ENCODE data around the gene ZNF536.
"Not testable (repeated sequence)": the region's sequence is repeated elsewhere in the genome, so short reads cannot be mapped to it uniquely, and the experiment has no call there.

The ZNF536 gene

GRCh38 chr19:30448386-30449077 lies 76.3 kb downstream of the ZNF536 start:
- no peak for DNase-seq

GRCh38 chr19:30449078-30449590 lies 77.0 kb downstream of the ZNF536 start:
- DNase-seq = no peak

DNA sequence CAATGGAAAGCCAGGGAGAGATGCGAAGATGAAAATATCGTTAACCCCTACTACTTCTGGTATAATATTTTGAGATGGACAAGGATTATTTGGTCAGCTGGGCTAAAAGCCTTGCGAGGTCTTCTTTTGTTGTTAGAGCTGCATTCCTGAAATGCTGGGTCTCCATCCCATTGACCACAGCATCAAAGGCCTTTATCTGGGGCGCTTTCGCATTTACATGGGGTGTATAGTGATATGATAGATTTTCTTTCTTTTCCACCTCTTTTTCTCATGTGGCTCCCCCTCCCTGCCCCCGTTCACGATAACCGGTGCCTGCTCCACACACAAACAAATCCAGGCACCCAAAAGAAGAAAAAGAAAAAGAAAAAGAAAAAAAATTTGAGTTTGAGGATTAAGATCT lies 77.5 kb downstream of the ZNF536 start:
- DNase-seq = no peak

- peak; percentile 49 for DNase-seq
Observed at GRCh38 chr19:30450100-30450499, 77.9 kb downstream of the ZNF536 start.

DNA sequence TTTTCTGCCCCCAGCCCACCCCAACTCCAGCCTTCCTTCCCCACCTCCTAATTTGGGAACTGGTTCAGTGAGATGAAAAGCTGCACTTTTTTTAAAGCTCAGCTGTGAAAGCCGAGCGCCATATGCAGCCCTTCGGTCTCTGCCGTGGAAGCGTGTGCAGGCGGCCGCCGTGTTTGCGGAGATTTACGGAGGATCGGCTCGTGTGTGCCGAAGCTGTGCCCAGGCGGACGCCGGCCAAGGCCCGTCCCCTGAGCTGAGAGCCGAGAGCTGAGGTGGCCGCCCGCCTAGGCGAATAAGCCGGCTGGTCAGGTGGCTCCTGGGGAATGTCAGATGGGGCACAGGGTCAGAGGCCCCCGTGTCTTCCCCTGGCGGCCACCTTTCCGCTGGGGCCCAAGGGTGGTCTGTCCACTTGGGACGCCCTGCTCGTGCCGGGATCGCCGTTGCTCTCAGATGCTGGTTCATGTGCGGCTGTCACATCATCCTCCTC lies 78.7 kb downstream of the ZNF536 start:
- no peak for DNase-seq

GRCh38 chr19:30452931-30453330 lies 80.7 kb downstream of the ZNF536 start:
- no peak for DNase-seq

- DNase-seq = no peak
Observed at GRCh38 chr19:30453743-30454142, 81.6 kb downstream of the ZNF536 start.

DNA sequence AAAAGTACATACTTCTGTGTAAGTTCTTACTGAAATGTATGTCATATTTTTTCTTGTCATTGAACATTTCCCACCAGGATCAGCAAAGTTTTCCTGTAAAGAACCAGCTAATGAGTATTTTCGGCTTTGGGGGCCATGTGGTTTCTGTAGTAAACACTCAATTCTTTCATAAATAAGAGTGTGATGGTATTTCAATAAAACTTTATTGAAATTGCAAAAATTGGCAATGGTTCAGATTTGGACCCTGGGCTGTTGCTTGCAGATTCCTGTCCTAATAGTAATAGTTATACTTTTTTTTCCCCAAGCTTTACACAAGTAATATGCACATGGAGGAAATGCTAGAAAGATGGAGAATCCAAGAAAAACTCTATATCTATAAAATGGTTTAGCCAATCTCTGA lies 83.7 kb downstream of the ZNF536 start:
- DNase-seq = no peak

DNA sequence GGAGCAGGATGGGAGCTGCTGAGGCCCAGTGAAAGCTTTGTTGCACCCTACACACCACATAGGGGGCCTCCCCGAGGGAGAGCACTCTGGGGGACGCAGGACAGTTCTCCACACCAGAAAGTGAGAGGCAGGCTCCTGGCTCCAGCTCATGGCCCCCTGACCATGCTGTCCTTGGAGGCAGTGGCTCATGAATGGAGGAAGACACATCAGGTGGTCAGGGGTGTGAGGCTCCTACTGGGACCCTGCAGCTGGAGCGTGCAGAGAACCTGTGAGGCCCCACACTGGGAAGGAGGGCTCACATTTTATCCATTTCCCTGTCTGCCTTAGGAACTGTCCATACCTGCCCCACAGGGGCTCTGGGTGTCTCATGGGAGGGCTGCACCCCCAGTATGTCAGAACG lies 85.3 kb downstream of the ZNF536 start:
- DNase-seq = no peak

- no peak for DNase-seq
Observed at GRCh38 chr19:30459859-30460258, 87.7 kb downstream of the ZNF536 start.

DNA sequence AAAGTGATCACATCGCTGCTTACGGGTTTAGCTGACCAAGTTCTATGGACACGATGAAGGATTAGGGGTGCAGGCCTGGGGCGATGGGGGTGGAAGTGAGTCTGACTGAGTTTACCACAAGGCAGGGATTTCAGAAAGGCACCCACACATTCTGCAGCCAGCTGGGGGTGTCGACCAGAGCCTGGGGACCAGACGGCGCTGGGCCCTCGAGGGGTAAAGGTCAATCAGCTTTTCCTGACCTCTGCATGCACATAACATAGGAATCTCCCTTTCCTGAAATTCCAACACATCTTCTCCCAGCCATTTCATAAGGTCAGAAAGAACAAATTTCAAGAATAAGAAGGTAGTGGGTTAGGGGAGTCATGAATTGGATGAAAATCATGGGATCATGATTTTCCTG lies 92.0 kb downstream of the ZNF536 start:
- DNase-seq = no peak

- not testable (repeated sequence) for DNase-seq
Observed at GRCh38 chr19:30466598-30466997, 94.4 kb downstream of the ZNF536 start.

DNA sequence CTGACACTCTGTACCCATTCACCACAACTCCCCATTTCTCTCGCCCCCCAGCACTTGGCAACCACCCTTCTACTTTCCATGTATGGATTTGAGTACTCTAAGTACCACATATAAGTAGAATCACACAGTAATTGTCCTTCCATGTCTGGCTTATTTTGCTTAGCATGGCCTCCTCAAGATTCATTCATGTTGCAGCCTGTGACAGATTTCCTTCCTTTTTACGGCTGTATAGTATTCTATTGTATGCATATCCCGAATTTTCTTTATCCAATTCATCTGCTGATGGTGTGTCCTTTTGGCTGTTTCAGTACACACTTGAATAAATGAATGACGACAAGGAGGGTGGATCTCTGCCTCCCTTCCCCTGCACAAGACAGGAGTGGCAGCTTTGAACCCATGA lies 95.1 kb downstream of the ZNF536 start:
- no peak for DNase-seq

DNA sequence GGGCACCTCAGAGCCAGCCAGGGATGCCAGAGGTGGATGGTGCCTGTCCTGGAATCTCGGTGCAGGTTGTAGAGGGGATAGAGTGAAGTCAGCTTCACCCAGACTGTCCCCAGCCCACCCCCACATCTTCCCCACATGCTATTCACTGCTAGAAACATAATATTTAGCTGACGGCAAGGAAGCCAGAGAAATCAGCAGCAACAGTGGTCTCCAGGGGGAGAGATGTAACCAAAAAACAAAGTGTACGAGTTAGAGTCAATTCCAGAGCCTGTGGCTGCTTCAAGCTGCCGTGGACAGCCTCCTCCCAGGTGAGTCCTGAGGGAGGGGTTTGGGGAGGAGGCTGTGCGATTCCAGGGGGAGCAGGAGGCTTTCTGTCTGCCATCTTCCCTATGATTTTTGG lies 97.6 kb downstream of the ZNF536 start:
- DNase-seq = no peak

- DNase-seq = no peak
Observed at GRCh38 chr19:30471441-30471840, 99.3 kb downstream of the ZNF536 start.

- no peak for DNase-seq
Observed at GRCh38 chr19:30473334-30473867, 101.2 kb downstream of the ZNF536 start.

GRCh38 chr19:30476997-30477396 lies 104.8 kb downstream of the ZNF536 start:
- DNase-seq = no peak

DNA sequence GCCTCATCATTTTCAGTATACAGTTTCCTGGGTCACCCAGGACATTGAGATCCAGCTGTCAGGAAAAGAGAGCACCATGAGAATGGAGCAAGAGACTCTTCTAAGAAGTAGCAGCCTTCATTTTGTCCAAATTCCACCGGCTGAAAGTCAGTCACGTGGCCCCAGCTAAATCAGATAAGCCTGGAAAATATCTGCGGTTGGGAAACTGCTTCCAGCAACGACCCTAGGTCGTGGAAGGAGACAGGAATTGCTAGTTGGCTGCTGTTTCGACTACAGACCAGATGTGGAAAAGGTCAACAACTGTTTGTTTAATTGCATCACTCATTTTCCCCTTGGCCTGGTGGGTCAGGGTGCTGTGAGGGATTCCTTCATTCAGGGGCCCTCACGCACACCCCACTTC lies 107.0 kb downstream of the ZNF536 start:
- DNase-seq = no peak

- DNase-seq = no peak
Observed at GRCh38 chr19:30480097-30480496, 107.9 kb downstream of the ZNF536 start.

GRCh38 chr19:30481063-30481462 lies 108.9 kb downstream of the ZNF536 start:
- no peak for DNase-seq

DNA sequence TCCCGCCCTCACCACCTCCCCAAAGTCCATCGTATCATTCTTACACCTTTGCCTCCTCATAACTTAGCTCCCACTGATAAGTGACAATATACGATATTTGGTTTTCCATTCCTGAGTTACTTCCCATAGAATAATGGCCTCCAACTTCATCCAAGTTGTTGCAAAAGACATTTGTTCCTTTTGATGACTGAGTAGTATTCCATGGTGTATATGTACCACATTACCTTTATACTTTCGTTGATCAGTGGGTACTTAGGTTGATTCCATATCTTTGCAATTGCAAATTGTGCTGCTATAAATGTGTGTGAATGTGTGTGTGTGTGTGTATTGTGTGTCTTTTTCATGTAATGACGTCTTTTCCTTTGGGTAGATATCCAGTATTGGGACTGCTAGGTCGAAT lies 109.6 kb downstream of the ZNF536 start:
- no peak for DNase-seq

GRCh38 chr19:30482956-30483355 lies 110.8 kb downstream of the ZNF536 start:
- no peak for DNase-seq

DNA sequence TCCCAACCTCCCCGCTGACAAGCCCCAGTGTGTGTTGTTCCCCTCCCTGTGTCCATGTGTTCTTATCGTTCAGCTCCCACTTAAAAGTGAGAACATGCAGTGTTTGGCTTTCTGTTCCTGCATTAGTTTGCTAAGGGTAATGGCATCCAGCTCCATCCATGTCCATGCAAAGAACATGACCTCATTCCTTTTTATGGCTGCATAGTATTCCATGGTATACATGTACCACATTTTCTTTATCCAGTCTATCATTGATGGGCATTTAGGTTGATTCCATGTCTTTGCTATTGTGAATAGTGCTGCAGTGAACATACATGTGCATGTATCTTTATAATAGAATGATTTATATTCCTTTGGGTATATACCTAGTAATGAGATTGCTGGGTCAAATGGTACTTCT lies 114.1 kb downstream of the ZNF536 start:
- not testable (repeated sequence) for DNase-seq

DNA sequence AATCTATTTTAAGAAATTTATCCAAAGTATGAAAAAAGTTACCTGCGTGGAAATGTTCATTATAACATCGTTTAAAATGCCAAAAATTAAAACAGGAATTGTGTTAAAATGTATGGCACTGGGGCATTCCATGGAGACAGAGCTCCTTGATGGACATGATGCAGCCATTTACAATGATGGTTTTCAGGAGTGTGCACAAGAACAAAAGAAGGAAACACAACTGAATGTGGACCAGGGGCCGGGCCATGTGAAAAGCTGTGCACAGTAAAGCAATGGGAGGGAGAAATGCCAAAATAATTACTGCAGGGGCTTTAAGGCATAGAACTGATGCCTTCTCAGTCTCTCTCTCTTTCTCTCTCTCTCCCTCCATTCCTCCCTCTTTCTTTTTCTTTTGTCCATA lies 115.0 kb downstream of the ZNF536 start:
- no peak for DNase-seq

- DNase-seq = no peak
Observed at GRCh38 chr19:30488191-30488590, 116.0 kb downstream of the ZNF536 start.

All from OCI-M1 (cell line).